Measurements from ENCODE around the gene NES. TPM values are rescaled to one million over a fixed set of nuclear protein-coding genes. Genes with fewer than 3 reads are reported as not detected.

Gene NES
- total RNA-seq, 2 donors from 2014 or later, result not detected

- Mint-ChIP-seq H3K4me1 (ENCODE audit: low read depth in 2 of 2) (peaks cover 17 to 28% of the 10 kb centered on the region in 2 donors), H3K27ac (no peak overlapping the region), H3K4me3 (no peak overlapping the region), H3K36me3 (no peaks in the 10 kb centered on the region), H3K27me3 (peaks cover 50 to 55% of the 10 kb centered on the region in 2 donors), H3K9me3 (no peaks in the 10 kb centered on the region)
- DNase-seq (ENCODE audit: low spot score), result no peak
- ATAC-seq, result no peak
Observed at GRCh38 chr1:156682166-156682890, 5.1 kb upstream of the NES start.

DNA sequence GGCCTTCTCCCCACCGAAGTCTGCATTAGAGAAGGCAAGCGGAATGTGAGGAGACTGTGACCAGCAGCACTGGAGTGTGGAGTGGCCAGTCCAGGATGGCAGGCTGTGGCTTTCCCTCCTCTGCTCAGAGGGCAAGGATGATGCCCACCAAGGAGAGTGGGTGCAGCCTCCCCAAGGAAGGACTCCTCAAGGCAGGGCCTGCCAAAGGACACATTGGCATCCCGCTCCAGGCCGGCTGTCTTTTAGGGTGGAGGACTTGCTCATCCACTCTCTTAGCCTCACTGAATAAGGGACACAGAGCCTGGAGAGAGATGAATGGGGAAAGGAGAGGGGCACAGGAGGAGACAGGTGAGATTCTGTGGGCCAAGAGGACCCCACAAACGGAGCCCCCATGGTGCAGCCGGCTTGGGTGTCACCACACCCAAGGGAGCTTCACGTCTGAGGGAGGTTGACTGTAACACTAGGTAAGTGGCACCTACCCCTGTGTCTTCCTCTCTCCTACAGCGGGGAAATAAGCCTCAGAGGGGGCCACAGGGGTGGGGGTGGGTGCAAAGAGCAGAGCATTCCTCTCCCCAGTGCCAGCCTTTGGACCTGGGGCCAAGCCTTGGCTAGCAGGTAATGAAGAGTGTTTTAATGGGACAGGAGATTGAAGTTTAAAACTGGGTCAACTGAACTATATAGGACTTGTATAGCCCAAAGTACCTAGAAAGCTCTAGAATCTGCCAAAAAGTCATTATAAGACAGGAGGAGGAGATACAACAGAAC, 4.2 kb upstream of the NES start:
- ATAC-seq, result no peak
- peaks cover 54 to 60% of the 10 kb centered on the region in 2 donors for H3K27me3 Mint-ChIP-seq
- DNase-seq (ENCODE audit: low spot score), result no peak

DNA sequence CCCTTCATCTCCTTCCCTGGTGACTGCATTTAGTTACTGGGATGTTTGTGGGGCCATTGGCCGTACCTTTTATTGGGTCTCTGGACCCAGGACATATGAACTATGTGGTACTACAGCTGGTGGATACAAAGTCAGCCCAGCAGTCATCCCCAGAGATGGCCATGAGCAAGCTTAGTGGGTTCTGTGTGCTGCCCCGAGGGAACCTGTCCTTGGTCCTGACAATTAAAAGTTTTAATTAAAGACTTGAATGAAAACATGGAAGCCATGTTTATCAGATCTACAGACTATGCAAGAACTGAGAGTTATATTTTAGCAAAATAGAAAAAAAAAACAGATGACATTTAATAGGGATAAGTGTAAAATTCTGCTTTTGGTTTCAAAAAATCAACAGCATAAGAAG, 2.8 kb upstream of the NES start:
- H3K9me3 Mint-ChIP-seq, result no peaks in the 10 kb centered on the region
- H3K27me3 Mint-ChIP-seq, result peaks cover 56 to 60% of the 10 kb centered on the region in 2 donors
- H3K36me3 Mint-ChIP-seq, result no peaks in the 10 kb centered on the region
- DNase-seq (ENCODE audit: low spot score) (no peak), ATAC-seq (no peak)
- peaks cover 17 to 30% of the 10 kb centered on the region in 2 donors for H3K4me1 Mint-ChIP-seq (ENCODE audit: low read depth in 2 of 2)
- no peak overlapping the region for H3K27ac Mint-ChIP-seq
- no peak overlapping the region for H3K4me3 Mint-ChIP-seq

More for the DNA sequence above, 4.2 kb upstream of the NES start:
- no peak overlapping the region for H3K27ac Mint-ChIP-seq
- no peaks in the 10 kb centered on the region for H3K9me3 Mint-ChIP-seq
- no peak overlapping the region for H3K4me3 Mint-ChIP-seq
- peaks cover 17 to 30% of the 10 kb centered on the region in 2 donors for H3K4me1 Mint-ChIP-seq (ENCODE audit: low read depth in 2 of 2)
- H3K36me3 Mint-ChIP-seq, result no peaks in the 10 kb centered on the region

GRCh38 chr1:156677616-156678596, 699 bp upstream of the NES start:
- DNase-seq (ENCODE audit: low spot score), result peak; percentile 61
- H3K4me1 Mint-ChIP-seq (ENCODE audit: low read depth in 2 of 2), result peaks cover 5 to 15% of the 10 kb centered on the region in 2 donors
- no peak overlapping the region for H3K4me3 Mint-ChIP-seq
- ATAC-seq, result no peak
- no peaks in the 10 kb centered on the region for H3K36me3 Mint-ChIP-seq
- peaks cover 50 to 64% of the 10 kb centered on the region in 2 donors for H3K27me3 Mint-ChIP-seq
- no peaks in the 10 kb centered on the region for H3K9me3 Mint-ChIP-seq
- H3K27ac Mint-ChIP-seq, result no peak overlapping the region

DNA sequence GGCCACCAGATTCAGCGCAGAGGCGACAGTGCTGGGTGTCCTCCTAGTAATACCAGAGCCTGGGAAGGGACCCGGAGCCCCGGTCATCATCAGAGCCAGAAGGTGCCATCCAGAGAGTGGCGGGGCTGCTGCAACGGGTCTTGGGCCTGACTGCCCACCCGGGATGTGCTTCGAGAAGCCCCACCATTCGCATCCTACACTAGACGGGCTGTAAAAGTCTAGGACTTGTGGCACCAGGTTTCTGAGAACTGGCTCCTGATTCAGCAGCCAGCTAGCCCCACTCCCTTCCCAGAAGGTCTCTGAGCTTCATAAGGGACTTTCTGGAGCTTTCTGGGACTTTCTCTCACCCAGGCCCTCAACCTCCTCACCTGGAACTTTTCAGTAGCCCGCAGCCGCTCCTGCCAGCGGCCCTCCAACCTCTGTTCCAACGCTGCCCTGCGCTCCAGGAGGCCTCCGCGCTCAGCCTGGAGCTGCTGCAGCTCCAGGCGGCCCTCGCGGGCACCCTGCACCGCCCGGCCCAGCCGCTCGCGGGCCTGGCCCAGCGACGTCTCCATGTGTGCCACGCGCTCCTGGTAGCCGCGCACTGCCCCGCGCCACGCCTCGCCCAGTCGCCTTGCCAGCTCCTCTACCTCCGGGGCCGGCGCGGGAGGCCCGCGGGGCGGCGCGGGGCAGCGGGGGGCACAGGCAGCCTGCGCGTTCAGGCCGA, 940 bp downstream of the NES start:
- H3K27ac Mint-ChIP-seq, result no peak overlapping the region
- no peak overlapping the region for H3K4me3 Mint-ChIP-seq
- H3K36me3 Mint-ChIP-seq, result no peaks in the 10 kb centered on the region
- no peak for ATAC-seq
- H3K27me3 Mint-ChIP-seq, result peaks cover 55 to 67% of the 10 kb centered on the region in 2 donors
- H3K4me1 Mint-ChIP-seq (ENCODE audit: low read depth in 2 of 2), result peaks cover 5 to 15% of the 10 kb centered on the region in 2 donors
- H3K9me3 Mint-ChIP-seq, result no peaks in the 10 kb centered on the region
- DNase-seq (ENCODE audit: low spot score), result no peak

DNA sequence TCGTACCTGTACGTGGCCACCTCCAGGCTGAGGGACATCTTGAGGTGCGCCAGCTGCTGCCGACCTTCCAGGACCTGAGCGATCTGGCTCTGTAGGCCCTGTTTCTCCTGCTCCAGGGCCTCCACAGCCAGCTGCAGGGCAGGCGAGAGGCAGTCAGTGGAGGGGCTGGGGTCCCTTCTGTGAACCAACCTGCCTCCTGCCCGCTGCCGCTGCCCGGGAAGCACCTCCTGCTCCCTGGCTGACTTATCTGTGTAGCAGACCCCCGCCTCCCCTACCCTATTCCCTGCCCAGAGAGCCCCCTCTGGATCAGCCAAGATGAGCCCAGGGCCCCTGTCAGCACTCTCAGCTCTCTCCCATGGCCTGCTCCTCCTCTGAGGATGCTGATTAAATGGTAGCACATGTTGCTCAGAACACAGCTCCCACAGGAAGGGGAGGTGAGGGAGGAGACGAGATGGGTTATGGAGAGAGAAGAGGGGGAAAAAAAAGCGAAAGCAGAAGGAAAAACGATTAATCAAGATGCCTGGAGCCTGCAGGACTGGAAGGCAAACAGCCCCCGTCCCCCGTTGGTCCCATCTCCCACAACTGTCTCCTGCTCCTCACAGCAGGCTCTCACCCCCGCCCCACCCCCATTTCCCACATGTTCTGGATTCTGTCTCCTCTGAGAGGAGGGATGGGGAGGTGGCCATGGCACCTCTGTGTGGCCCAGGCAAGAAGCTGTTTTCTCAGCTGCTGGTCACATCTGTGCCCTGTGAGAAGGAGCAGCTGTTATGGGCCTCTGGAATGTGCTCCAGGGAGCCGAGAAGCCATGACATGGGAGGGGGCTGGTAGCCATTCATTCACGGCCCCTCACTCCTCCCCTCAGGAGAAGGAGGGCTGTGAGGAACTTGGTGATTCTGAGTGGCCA, 1.7 kb downstream of the NES start:
- peak; percentile 49 for DNase-seq (ENCODE audit: low spot score)
- peaks cover 52 to 64% of the 10 kb centered on the region in 2 donors for H3K27me3 Mint-ChIP-seq
- ATAC-seq, result no peak
- H3K36me3 Mint-ChIP-seq, result no peaks in the 10 kb centered on the region
- H3K9me3 Mint-ChIP-seq, result no peaks in the 10 kb centered on the region
- H3K4me1 Mint-ChIP-seq (ENCODE audit: low read depth in 2 of 2), result peaks cover 5 to 15% of the 10 kb centered on the region in 2 donors
- no peak overlapping the region for H3K27ac Mint-ChIP-seq
- no peak overlapping the region for H3K4me3 Mint-ChIP-seq

- Mint-ChIP-seq H3K27ac (no peak overlapping the region), H3K4me1 (ENCODE audit: low read depth in 2 of 2) (peaks cover 5 to 15% of the 10 kb centered on the region in 2 donors), H3K4me3 (no peak overlapping the region), H3K27me3 (peaks cover 44 to 49% of the 10 kb centered on the region in 2 donors), H3K36me3 (no peaks in the 10 kb centered on the region), H3K9me3 (no peaks in the 10 kb centered on the region)
- ATAC-seq (peak in 1 of 2 donors; percentile 45), DNase-seq (ENCODE audit: low spot score) (no peak)
Observed at GRCh38 chr1:156673387-156674121, 3.7 kb downstream of the NES start.

DNA sequence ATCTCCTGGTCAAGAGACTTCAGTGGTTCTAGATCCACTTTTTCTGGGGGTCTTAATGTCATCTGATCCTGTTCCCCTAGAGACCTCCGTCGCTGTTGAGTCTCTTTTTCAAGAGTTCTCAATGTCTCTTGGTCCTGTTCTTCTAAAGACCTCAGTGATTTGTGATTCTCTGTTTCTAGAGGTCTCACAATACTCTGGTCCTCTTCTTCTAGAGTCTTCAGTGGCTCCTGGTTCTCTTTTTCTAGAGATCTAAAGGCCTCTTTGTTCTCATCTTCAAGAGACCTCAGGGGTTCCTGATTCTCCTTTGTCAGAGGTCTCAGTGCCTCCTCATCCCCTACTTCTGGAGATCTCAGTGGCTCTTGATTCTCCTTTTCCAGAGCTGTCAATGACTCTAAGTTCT, 5.4 kb downstream of the NES start:
- Mint-ChIP-seq H3K27me3 (peaks cover 28 to 33% of the 10 kb centered on the region in 2 donors), H3K36me3 (no peaks in the 10 kb centered on the region), H3K4me1 (ENCODE audit: low read depth in 2 of 2) (peaks cover 0 to 3% of the 10 kb centered on the region in 2 donors), H3K4me3 (no peak overlapping the region), H3K9me3 (no peaks in the 10 kb centered on the region), H3K27ac (peak overlapping the region in 1 of 2 donors; percentile 6)
- DNase-seq (ENCODE audit: low spot score) (no peak), ATAC-seq (no peak)

- ATAC-seq (no peak), DNase-seq (ENCODE audit: low spot score) (no peak)
- Mint-ChIP-seq H3K36me3 (no peaks in the 10 kb centered on the region), H3K4me3 (no peak overlapping the region), H3K9me3 (no peaks in the 10 kb centered on the region), H3K4me1 (ENCODE audit: low read depth in 2 of 2) (peaks cover 0 to 3% of the 10 kb centered on the region in 2 donors), H3K27me3 (peaks cover 28 to 33% of the 10 kb centered on the region in 2 donors), H3K27ac (peak overlapping the region in 1 of 2 donors; percentile 6)
Observed at GRCh38 chr1:156670791-156671190, 6.4 kb downstream of the NES start.

GRCh38 chr1:156670359-156670758, 6.8 kb downstream of the NES start:
- H3K36me3 Mint-ChIP-seq, result no peaks in the 10 kb centered on the region
- H3K27ac Mint-ChIP-seq, result no peak overlapping the region
- H3K4me3 Mint-ChIP-seq, result no peak overlapping the region
- DNase-seq (ENCODE audit: low spot score), result no peak
- no peaks in the 10 kb centered on the region for H3K9me3 Mint-ChIP-seq
- H3K27me3 Mint-ChIP-seq, result peaks cover 26 to 33% of the 10 kb centered on the region in 2 donors
- H3K4me1 Mint-ChIP-seq (ENCODE audit: low read depth in 2 of 2), result peaks cover 0 to 3% of the 10 kb centered on the region in 2 donors
- no peak for ATAC-seq

- H3K9me3 Mint-ChIP-seq, result no peaks in the 10 kb centered on the region
- H3K4me3 Mint-ChIP-seq, result no peak overlapping the region
- ATAC-seq (no peak), DNase-seq (ENCODE audit: low spot score) (no peak)
- H3K36me3 Mint-ChIP-seq, result no peaks in the 10 kb centered on the region
- H3K4me1 Mint-ChIP-seq (ENCODE audit: low read depth in 2 of 2), result peaks cover 0 to 3% of the 10 kb centered on the region in 2 donors
- peaks cover 25 to 33% of the 10 kb centered on the region in 2 donors for H3K27me3 Mint-ChIP-seq
- H3K27ac Mint-ChIP-seq, result no peak overlapping the region
Observed at GRCh38 chr1:156669794-156670193, 7.4 kb downstream of the NES start.
